ENCODE data around the gene B4GALT4.
"Not testable (repeated sequence)": the region's sequence is repeated elsewhere in the genome, so short reads cannot be mapped to it uniquely, and the experiment has no call there.

Gene B4GALT4

GRCh38 chr3:119243058-119243529 is 2.4 kb upstream of the B4GALT4 start:
- not testable (repeated sequence) for H3K27me3 ChIP-seq (ENCODE audit: control insufficient read depth in 3 of 3, insufficient read depth in 3 of 3, low read depth in 1 of 3, low read length in 3 of 3); H2AFZ ChIP-seq (ENCODE audit: low read length); H3K18ac ChIP-seq (ENCODE audit: low read length); H3K9ac ChIP-seq (ENCODE audit: low read depth, low read length, poor library complexity); DNase-seq (ENCODE audit: low spot score); H3K36me3 ChIP-seq (replicated peaks in 1 of 2; ENCODE audit: control insufficient read depth in 2 of 2, insufficient read depth in 2 of 2, low read length in 2 of 2); H3K4ac ChIP-seq (ENCODE audit: low read length); H3K14ac ChIP-seq (ENCODE audit: low read length); H3K4me3 ChIP-seq (ENCODE audit: low read length in 2 of 2); H3K27ac ChIP-seq (replicated peaks; ENCODE audit: low read length); H3K23ac ChIP-seq (ENCODE audit: low read depth, low read length, poor library complexity); H2BK5ac ChIP-seq (ENCODE audit: low read length); H3K4me2 ChIP-seq (ENCODE audit: insufficient read depth, low read length, poor library complexity, severe bottlenecking); H4K8ac ChIP-seq (ENCODE audit: low read depth, low read length); H3K4me1 ChIP-seq (ENCODE audit: control insufficient read depth in 2 of 2, insufficient read depth in 1 of 2, low read depth in 1 of 2, low read length in 2 of 2); H3K9me3 ChIP-seq (replicated peaks in 1 of 2; ENCODE audit: control insufficient read depth in 2 of 2, insufficient read depth in 1 of 2, low read depth in 1 of 2, low read length in 2 of 2); H3K79me1 ChIP-seq (ENCODE audit: low read depth, low read length); H4K91ac ChIP-seq (ENCODE audit: low read depth, low read length, poor library complexity); H2BK120ac ChIP-seq (ENCODE audit: low read depth, low read length); H2BK12ac ChIP-seq (ENCODE audit: low read length); H2BK15ac ChIP-seq (ENCODE audit: low read length); H2AK5ac ChIP-seq (ENCODE audit: low read depth, low read length)
- WGBS, 2 donors (ENCODE audit: extremely low coverage in 2 of 2, insufficient read length in 2 of 2, insufficient replicate concordance in 1 of 2), result no CpG with 5 or more reads among the region's 7 CpGs

GRCh38 chr3:119242387-119243057 is 1.8 kb upstream of the B4GALT4 start:
- not testable (repeated sequence) for H3K27ac ChIP-seq (replicated peaks; ENCODE audit: low read length); H2BK120ac ChIP-seq (ENCODE audit: low read depth, low read length); H3K79me1 ChIP-seq (ENCODE audit: low read depth, low read length); H3K36me3 ChIP-seq (replicated peaks in 1 of 2; ENCODE audit: control insufficient read depth in 2 of 2, insufficient read depth in 2 of 2, low read length in 2 of 2); H3K4me2 ChIP-seq (ENCODE audit: insufficient read depth, low read length, poor library complexity, severe bottlenecking); H3K27me3 ChIP-seq (ENCODE audit: control insufficient read depth in 3 of 3, insufficient read depth in 3 of 3, low read depth in 1 of 3, low read length in 3 of 3); H2AK5ac ChIP-seq (ENCODE audit: low read depth, low read length); H3K9me3 ChIP-seq (replicated peaks in 1 of 2; ENCODE audit: control insufficient read depth in 2 of 2, insufficient read depth in 1 of 2, low read depth in 1 of 2, low read length in 2 of 2); DNase-seq (ENCODE audit: low spot score); H2AFZ ChIP-seq (ENCODE audit: low read length); H3K4me1 ChIP-seq (ENCODE audit: control insufficient read depth in 2 of 2, insufficient read depth in 1 of 2, low read depth in 1 of 2, low read length in 2 of 2); H2BK5ac ChIP-seq (ENCODE audit: low read length); H2BK15ac ChIP-seq (ENCODE audit: low read length); H3K18ac ChIP-seq (ENCODE audit: low read length); H3K9ac ChIP-seq (ENCODE audit: low read depth, low read length, poor library complexity); H4K8ac ChIP-seq (ENCODE audit: low read depth, low read length); H3K4me3 ChIP-seq (ENCODE audit: low read length in 2 of 2); H3K4ac ChIP-seq (ENCODE audit: low read length); H3K23ac ChIP-seq (ENCODE audit: low read depth, low read length, poor library complexity); H3K14ac ChIP-seq (ENCODE audit: low read length); H2BK12ac ChIP-seq (ENCODE audit: low read length); H4K91ac ChIP-seq (ENCODE audit: low read depth, low read length, poor library complexity)
- WGBS, 2 donors (ENCODE audit: extremely low coverage in 2 of 2, insufficient read length in 2 of 2, insufficient replicate concordance in 1 of 2), result no CpG with 5 or more reads among the region's 49 CpGs

GRCh38 chr3:119240101-119240590 is 532 bp downstream of the B4GALT4 start:
- peak overlapping the region; percentile 99 for H2AFZ ChIP-seq (ENCODE audit: low read length)
- peak overlapping the region; percentile 86 to 93 for H3K4me3 ChIP-seq (ENCODE audit: low read length in 2 of 2)
- WGBS, 2 donors (ENCODE audit: extremely low coverage in 2 of 2, insufficient read length in 2 of 2, insufficient replicate concordance in 1 of 2), result no CpG with 5 or more reads among the region's 16 CpGs
- H2BK15ac ChIP-seq (ENCODE audit: low read length), result peak overlapping the region; percentile 3
- H3K4me2 ChIP-seq (ENCODE audit: insufficient read depth, low read length, poor library complexity, severe bottlenecking), result peak overlapping the region; percentile 70
- no peaks in the 10 kb centered on the region for H3K27me3 ChIP-seq (ENCODE audit: control insufficient read depth in 3 of 3, insufficient read depth in 3 of 3, low read depth in 1 of 3, low read length in 3 of 3)
- H4K8ac ChIP-seq (ENCODE audit: low read depth, low read length), result no peak overlapping the region
- peaks cover 0 to 3% of the 10 kb centered on the region in 2 donors for H3K9me3 ChIP-seq (replicated peaks in 1 of 2; ENCODE audit: control insufficient read depth in 2 of 2, insufficient read depth in 1 of 2, low read depth in 1 of 2, low read length in 2 of 2)
- peak overlapping the region; percentile 62 for H2BK5ac ChIP-seq (ENCODE audit: low read length)
- peaks cover 2% of the 10 kb centered on the region for H3K79me1 ChIP-seq (ENCODE audit: low read depth, low read length)
- peak overlapping the region; percentile 94 for H3K23ac ChIP-seq (ENCODE audit: low read depth, low read length, poor library complexity)
- peak; percentile 69 for DNase-seq (ENCODE audit: low spot score)
- peaks cover 2 to 8% of the 10 kb centered on the region in 2 donors for H3K4me1 ChIP-seq (ENCODE audit: control insufficient read depth in 2 of 2, insufficient read depth in 1 of 2, low read depth in 1 of 2, low read length in 2 of 2)
- no peak overlapping the region for H3K14ac ChIP-seq (ENCODE audit: low read length)
- no peak overlapping the region for H4K91ac ChIP-seq (ENCODE audit: low read depth, low read length, poor library complexity)
- peak overlapping the region; percentile 78 for H3K9ac ChIP-seq (ENCODE audit: low read depth, low read length, poor library complexity)
- no peak overlapping the region for H2BK12ac ChIP-seq (ENCODE audit: low read length)
- no peak overlapping the region for H3K4ac ChIP-seq (ENCODE audit: low read length)
- H3K27ac ChIP-seq (replicated peaks; ENCODE audit: low read length), result peak overlapping the region; percentile 86
- H2BK120ac ChIP-seq (ENCODE audit: low read depth, low read length), result no peak overlapping the region
- peak overlapping the region; percentile 91 for H3K18ac ChIP-seq (ENCODE audit: low read length)
- peaks cover 6 to 17% of the 10 kb centered on the region in 2 donors for H3K36me3 ChIP-seq (replicated peaks in 1 of 2; ENCODE audit: control insufficient read depth in 2 of 2, insufficient read depth in 2 of 2, low read length in 2 of 2)
- H2AK5ac ChIP-seq (ENCODE audit: low read depth, low read length), result no peak overlapping the region

- Histone ChIP-seq H3K4me1 (ENCODE audit: control insufficient read depth in 2 of 2, insufficient read depth in 1 of 2, low read depth in 1 of 2, low read length in 2 of 2) (peaks cover 2 to 8% of the 10 kb centered on the region in 2 donors), H3K9ac (ENCODE audit: low read depth, low read length, poor library complexity) (no peak overlapping the region), H3K9me3 (replicated peaks in 1 of 2; ENCODE audit: control insufficient read depth in 2 of 2, insufficient read depth in 1 of 2, low read depth in 1 of 2, low read length in 2 of 2) (peaks cover 0 to 3% of the 10 kb centered on the region in 2 donors), H4K91ac (ENCODE audit: low read depth, low read length, poor library complexity) (no peak overlapping the region), H2AFZ (ENCODE audit: low read length) (no peak overlapping the region), H3K27ac (replicated peaks; ENCODE audit: low read length) (no peak overlapping the region), H2BK120ac (ENCODE audit: low read depth, low read length) (no peak overlapping the region), H2BK12ac (ENCODE audit: low read length) (no peak overlapping the region), H3K36me3 (replicated peaks in 1 of 2; ENCODE audit: control insufficient read depth in 2 of 2, insufficient read depth in 2 of 2, low read length in 2 of 2) (peaks cover 6 to 25% of the 10 kb centered on the region in 2 donors), H3K14ac (ENCODE audit: low read length) (no peak overlapping the region), H3K4me2 (ENCODE audit: insufficient read depth, low read length, poor library complexity, severe bottlenecking) (peak overlapping the region; percentile 11), H2AK5ac (ENCODE audit: low read depth, low read length) (no peak overlapping the region), H4K8ac (ENCODE audit: low read depth, low read length) (no peak overlapping the region), H3K23ac (ENCODE audit: low read depth, low read length, poor library complexity) (no peak overlapping the region), H2BK15ac (ENCODE audit: low read length) (no peak overlapping the region), H3K18ac (ENCODE audit: low read length) (no peak overlapping the region), H3K79me1 (ENCODE audit: low read depth, low read length) (peaks cover 2% of the 10 kb centered on the region), H3K4me3 (ENCODE audit: low read length in 2 of 2) (peak overlapping the region in 1 of 2 donors; percentile 86), H2BK5ac (ENCODE audit: low read length) (no peak overlapping the region), H3K4ac (ENCODE audit: low read length) (no peak overlapping the region), H3K27me3 (ENCODE audit: control insufficient read depth in 3 of 3, insufficient read depth in 3 of 3, low read depth in 1 of 3, low read length in 3 of 3) (no peaks in the 10 kb centered on the region)
- no CpG with 5 or more reads among the region's 5 CpGs for WGBS, 2 donors (ENCODE audit: extremely low coverage in 2 of 2, insufficient read length in 2 of 2, insufficient replicate concordance in 1 of 2)
- DNase-seq (ENCODE audit: low spot score), result no peak
Observed at GRCh38 chr3:119239206-119239820, 1.4 kb downstream of the B4GALT4 start.

All from neuronal stem cell (in vitro differentiated cells).